DMS153 treated with DMSO at 0.1 percent for 48 hours (cell line): Measurements from ENCODE around the gene HSF2.

Experiments used
- DNase-seq: peaks from one replicate; lab custom pipeline; 2025; ENCODE audit not compliant: unreplicated experiment; lab: John Stamatoyannopoulos, UW

The HSF2 gene

DNA sequence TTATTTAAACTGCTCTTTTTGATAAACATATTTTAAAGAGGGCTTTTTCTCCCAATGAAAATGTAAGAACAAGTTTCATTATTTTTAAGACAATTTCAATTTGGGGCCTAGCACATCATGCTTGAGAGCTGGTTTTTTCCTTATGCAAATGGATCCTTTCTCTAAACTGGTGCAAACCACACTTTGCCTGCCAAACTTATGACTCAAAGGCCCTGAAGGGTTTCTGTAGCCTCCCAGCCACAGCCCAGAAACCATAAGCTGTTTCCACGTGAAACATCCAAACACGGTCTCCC lies 451 bp upstream of the HSF2 start:
- no peak for DNase-seq

DNA sequence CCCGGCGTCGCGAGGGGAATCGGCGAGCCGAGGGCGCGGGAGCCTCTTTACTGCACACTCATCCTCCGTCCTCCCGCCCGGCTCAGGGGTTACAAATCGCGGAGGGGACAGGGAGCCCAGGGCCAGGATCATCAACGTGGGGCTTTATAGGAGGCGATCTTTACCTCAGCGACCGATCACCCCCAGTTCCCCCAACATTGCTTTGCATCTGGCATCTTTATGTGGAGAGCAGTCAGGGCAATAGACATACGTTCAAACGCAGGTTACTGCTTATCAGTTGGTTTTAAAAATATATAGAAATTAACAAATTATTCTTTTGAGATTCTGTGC lies 634 bp downstream of the HSF2 start:
- no peak for DNase-seq

DNA sequence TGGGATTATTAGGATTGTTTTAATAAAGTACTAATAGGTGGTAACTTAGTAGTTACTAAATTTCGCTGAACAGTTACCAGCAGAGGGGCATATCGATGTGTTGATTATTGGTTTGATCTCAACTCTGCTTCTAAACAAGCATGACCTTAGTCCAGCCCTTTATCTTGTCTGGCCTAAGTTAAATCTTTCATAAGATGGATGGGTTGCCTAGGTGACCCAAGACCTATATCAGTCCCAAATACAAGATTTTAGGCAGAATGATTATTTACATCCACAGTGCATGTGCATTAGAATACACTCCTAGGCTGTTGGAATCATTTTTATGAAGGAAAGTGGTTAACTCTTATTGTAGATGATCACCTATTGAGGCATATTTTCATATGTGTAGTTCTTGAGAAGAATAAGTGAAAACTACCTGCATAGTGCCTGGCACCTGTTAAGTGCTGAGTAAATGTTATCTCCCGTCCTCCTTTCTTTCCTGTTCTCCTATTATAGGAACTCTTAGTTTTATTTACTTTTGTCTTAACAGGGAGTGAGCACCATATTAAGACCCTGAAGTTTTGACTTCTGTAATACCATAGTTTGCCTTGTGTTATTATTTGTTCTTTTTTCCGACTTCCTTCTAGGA lies 1.1 kb downstream of the HSF2 start:
- no peak for DNase-seq

DNA sequence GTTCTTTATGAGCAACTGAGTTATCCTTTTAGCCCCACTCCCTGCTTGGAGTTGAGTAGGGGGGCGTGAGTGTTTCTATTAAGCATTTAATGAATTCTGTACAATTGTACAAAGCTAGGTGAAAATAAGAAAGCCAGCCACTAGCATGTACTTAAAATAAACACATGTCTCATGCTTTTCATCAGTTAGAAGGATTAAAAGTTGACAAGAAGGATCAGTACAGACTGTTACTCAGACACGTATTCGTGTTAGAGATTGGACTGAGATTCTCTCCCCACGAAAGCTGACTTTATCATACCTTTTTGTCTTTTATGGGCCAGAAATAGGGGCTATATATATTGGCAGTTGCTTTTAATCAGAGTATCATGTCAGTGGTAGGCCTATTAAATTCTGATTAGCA lies 1.7 kb downstream of the HSF2 start:
- DNase-seq: no peak

DNA sequence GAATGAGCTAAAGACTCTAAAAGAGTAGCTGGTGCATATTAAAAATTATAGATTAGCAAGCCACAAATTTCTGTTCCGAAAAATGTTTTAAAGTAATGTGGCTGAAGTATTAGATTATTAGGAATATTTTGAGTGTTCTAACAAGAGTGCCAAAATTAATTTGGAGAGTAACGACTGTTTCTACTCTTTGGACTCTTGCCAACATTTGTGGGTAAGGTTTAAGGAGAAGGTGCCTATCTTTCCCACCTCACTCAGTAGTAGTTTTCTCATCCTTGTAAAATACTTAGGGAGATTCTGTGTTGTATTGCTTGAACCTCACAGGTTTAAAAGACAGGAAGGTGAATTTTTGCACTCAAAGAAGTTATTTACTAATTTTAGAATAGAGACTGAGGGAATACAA lies 5.0 kb downstream of the HSF2 start:
- DNase-seq: no peak

DNA sequence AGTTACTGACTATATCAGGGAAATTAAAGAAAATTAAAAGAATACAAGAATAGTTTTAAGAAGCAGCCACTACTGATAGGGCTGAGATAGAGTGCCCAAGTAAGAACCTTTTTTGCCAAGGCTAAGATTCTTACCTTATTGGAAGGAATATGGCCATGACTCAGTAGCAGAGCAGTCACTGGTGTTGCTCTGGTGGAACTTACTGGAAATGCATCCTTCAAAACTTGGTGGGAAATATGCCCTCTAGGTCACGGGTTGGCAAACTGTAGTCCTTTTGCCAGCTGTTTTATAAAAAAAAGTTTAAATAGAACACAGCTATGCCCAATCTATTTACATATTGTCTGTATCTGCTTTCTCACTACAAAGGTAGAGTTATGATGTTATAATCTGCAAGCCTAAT lies 6.0 kb downstream of the HSF2 start:
- DNase-seq: no peak

DNA sequence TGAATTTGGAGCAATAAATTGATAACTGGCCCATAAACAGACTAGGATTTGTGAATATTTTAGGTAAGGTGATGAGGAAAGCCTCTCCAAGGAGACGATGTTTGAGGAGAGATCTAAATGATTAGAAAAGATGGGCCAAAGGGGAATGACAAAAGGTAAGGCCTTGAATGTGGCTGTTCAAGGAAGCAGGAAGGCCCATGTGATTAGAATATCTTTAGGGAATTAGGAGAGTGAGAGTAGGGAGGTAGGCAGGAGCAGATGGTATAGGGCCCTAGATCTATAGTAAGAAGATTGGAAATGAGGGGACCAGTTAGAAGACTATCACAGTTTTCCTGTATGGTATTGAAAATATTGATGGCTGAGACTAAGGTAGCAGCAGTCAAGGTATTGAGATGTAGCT lies 6.7 kb downstream of the HSF2 start:
- DNase-seq: no peak

DNA sequence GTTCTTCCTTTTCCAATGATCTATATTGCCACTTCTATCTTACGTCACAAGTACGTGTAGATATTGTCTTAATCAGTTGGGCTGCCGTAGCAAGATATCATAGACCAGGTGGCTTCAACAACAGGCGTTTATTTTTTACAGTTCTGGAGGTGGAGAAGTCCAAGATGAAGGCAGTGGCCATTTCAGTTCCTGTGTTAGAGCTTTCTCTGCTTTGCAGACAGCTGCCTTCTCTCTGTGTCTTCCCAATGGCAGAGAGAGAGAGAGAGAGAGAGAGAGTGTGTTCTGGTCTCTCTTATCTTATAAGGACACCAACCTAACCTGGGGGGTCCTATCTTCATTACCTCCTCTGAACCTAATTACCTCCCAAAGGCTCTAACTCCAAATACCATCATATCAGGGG lies 8.3 kb downstream of the HSF2 start:
- DNase-seq: no peak

DNA sequence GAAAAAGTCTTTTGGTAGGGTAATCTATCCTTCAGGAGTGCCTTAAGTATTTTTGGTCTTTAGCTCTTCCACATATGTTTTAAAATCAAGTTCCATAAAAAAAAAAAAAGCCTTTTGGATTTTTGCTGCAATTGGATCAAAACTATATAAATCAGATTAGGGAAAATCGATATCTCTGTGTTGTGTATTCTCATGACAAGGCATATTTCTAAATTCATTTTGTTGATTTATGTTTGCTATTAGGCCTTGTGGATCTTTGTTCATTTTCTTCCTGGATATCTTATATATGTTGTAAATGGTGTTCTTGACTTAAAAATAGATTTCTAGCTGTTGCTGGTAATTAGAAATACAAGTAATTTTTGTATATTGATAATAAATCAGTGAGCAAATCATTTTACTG lies 8.8 kb downstream of the HSF2 start:
- no peak for DNase-seq

DNA sequence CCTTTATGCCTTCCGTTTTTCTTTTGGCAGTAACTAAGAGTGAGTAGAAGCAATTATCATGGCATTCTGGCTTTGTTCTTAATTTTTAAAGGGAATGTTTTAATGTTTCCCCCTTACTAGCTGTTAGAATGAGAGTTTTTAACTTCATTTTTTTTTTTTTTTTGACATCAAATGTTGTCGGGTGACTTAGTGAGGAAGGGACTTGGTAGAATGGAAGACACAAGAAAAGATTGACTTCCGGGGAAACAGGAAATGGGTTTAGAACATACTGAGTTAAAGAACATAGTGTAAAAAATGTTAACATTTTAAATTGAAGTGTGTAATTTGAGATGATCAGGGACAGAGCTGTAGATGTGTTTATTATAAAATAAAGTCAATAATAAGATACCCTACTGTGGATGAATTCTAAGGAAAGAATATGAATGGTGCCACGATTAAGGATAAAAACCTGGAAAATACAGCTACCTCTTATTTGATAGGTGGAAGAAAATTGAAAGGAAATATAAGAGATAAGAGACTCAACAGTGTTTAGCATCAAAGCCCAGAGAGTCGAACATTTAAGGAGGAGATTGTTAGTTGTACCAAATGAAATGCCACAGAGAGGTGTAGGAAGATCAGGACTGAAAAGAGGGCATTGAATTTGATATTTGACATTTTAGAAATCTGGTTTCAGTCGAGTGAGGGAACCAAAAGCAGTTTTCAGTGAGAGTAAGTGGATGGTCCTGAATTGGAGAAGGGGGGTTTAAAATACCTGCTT lies 9.4 kb downstream of the HSF2 start:
- no peak for DNase-seq

DNA sequence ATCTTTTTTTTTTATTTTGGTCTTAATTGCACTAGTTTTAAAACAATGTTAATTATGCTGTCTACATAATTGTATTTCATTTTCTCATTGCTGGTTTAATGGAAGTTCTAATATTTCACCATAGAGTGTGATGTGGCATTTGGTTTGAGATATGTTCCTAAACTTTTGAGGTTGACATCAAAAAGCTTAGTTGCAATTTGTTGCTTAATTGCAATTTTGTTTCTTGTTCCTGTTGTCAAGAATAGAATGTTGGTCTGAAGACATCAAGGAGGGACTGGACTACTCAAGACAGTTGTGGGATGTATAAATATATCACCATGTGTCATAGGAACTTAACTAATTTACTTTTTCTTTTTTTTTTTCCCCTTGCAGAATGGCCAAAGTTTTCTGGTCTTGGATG lies 12.5 kb downstream of the HSF2 start:
- no peak for DNase-seq

DNA sequence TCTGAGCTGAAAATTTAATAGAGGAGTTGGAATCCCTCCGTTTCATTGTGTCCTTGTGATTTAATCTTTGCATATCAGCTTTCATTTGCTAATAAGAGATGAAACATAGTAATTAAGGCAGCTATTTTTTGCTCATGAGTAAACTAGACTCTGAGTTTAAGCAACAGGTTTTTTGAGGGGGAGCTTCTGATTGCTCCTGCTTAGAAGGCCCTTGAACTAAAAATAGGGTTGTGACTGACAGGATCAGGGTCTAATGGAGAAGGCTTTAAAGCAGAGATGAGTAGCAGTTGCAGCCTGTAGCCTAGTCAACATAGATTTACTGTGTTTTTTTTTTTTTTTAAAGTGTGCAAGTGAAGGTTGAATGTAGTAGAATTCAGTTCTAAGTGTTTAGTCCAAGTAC lies 17.4 kb downstream of the HSF2 start:
- DNase-seq: no peak

DNA sequence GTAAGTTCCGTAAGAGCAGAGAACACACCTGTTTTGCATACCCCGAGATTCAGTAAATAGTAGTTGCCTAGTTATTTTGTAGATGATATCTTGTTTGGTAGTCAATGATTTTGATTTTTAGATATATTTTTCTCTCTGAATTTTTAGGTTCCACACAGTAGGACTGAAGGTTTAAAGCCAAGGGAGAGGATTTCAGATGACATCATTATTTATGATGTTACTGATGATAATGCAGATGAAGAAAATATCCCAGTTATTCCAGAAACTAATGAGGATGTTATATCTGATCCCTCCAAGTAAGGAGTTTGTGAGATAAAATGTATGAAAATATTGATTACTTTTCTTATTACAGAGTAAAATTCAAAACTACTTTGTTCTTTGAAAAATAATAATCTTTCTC lies 22.6 kb downstream of the HSF2 start:
- DNase-seq: no peak

DNA sequence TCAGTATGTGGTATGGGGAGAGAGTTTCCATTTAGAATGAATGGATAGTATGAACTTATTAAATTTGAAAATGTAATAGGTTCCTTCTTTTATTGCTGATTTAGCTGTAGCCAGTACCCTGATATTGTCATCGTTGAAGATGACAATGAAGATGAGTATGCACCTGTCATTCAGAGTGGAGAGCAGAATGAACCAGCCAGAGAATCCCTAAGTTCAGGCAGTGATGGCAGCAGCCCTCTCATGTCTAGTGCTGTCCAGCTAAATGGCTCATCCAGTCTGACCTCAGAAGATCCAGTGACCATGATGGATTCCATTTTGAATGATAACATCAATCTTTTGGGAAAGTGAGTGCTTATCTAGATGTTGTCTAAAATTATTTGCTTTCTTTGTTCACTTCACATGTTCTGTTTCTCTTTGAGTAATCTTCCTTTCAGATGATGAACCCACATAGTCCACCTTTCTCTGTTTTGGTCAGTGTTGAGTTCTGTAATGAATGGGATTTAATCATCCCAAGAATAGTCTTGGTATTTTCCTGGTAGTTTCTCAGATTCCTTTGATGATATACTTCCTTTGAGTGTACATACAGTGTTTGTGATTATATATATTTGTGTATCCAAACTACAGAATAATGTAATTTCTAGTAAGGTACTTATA lies 23.3 kb downstream of the HSF2 start:
- DNase-seq: no peak

DNA sequence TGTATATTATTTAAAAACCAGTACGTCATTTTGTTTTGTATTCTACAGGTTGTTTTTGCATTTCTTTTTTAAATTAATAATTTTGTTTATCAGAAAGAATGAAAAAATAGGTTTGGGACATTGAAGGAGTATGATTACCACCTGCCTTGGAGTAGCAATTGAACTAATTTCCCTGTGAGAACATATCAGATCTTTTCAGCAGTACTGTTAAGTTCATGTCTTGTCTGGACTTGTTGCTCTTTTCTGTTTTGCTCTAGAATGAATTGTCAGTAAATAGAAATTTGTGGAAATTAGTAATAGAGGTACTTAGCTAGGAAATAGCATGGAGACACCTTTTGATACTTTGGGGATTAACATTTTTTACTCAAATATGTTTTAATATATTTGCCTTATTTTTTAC lies 24.3 kb downstream of the HSF2 start:
- DNase-seq: no peak

DNA sequence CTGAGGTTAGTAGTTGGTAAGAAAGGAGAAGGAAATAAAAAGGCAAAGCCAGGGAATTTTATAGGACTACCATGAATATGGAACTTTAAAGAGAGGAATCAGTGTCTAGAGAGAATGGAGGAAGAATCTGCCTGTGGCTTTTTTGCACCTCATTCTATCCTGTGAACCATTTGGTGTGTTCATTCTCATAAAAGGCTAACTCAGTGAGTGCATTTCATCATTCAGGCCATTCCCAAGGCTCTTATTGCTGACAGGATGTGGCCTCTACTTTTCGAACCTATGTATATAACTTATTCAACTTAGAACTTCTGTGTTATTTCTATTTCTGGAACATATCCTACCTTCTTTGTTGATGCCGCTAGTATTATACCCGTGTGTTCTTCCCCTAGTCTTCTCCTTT lies 27.1 kb downstream of the HSF2 start:
- no peak for DNase-seq

DNA sequence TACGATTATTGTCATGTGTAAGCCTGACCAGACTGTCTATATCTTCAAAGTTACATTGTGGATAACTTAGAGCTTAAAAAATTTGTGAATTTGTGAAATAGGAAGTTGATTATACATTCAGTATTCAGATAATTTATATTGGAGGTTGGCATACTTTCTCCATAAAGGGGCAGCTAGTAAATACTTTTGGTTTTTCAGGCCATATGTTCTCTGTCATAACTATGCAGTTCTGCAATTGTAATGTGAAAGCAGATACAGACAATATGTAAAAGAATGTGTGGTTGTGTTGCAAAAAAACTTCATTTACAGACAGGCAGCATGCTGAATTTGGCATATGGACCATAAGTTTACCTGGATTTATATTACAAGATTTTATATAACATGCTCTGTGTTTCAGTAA lies 29.3 kb downstream of the HSF2 start:
- no peak for DNase-seq

DNA sequence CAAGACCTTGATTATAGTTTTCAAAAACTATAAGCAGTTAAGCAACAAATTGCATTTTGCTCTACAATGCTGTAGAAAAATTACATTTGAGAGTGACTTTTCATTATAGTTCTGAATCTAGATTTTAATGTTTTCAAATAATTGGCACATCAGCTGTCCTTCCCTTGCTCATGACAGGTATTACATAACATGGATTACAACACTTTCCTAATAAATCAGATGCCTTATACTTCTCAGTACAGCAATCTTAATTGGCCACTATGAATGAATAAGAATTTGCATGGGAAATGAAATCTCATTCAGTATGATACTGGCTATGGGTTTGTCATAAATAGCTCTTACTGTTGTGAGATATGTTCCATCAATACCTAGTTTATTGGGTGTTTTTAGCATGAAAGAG lies 29.9 kb downstream of the HSF2 start:
- no peak for DNase-seq

DNA sequence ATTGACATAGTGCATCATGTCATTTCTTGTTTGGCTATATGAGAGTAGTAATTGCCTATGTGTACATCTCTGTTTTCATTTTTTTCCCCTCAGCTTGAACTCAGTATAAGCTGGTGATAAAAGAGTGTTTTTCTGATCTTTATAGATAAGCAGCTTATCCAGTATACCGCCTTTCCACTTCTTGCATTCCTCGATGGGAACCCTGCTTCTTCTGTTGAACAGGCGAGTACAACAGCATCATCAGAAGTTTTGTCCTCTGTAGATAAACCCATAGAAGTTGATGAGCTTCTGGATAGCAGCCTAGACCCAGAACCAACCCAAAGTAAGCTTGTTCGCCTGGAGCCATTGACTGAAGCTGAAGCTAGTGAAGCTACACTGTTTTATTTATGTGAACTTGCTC lies 32.3 kb downstream of the HSF2 start:
- DNase-seq: no peak

DNA sequence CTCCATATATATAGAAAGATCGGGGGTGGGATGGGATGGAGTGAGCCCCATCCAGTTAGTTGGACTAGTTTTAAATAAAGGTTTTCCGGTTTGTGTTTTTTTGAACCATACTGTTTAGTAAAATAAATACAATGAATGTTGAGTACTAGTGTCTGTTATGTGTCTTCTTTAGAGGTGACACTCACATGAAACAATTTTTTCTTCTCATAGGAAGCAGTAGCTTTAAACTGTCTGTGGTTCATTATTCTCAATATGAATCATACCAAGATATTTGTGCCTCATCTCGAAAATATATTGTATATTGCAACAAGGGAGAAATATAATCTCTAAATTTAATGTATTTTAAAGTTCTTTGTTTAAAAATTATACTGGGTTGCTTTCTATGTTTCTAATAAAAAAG lies 33.4 kb downstream of the HSF2 start:
- no peak for DNase-seq

DNA sequence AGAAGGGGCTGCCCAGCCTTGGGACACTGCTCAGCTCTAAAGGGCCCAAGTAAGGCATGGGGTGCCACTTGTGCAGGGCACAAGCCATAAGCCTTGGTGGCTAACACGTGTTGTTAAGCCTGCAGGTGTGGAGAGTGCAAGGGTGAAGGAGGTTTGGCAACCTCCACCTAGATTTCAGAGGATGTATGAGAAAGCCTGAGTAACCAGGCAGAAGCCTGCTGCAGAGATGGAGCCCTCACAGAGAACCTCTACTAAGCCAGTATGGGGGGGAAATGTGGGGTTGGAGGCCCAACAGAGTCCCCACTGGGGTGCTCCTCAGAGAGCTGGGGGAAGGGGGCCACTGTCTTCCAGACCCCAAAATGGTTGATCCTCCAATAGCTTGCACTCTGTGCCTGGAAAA lies 39.5 kb downstream of the HSF2 start:
- DNase-seq: no peak

DNA sequence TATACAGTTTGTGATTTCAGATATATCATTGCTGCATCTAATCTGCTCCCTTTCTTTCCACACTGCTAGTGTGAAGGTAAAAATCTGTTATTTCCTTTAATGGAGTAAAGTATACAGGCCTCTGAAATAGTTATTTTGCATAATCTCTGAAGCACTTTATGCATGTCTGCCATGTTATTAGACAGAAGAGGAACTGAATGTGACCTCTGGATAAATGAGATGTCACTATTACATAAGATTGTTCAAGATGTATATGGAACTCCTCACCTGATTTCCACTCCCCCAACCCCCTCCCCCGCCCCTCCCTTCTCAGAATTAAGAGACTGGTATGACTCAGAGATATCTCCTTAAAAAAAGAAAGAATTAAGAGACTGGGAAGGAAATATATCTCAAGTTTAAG lies 45.8 kb downstream of the HSF2 start:
- no peak for DNase-seq

DNA sequence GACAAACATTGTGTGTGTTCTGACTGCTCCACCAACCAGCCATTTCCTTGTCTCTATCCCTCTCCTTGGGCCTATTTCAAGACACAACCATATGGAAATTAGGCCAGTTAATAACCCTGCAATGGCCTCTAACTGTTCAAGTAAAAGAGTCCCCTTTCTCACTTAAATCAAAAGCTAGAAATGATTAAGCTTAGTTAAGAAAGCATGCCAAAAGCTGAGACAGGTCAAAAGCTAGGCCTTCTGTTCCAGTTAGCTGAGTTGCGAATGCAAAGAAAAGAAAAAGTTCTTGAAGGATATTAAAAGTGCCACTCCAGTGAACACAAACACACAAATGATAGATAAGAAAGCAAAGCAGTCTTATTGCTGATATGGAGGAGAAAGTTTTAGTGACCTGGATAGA lies 49.6 kb downstream of the HSF2 start:
- no peak for DNase-seq
